Activated naive CD8-positive, alpha-beta T cell treated with anti-CD3 and anti-CD28 coated beads for 36 hours (primary cell): Measurements from ENCODE around the gene USP53. TPM values are rescaled to one million over a fixed set of nuclear protein-coding genes. Genes with fewer than 3 reads are reported as not detected.
A peak's percentile ranks its signal among the peaks of the same experiment; 100 is the strongest.
"Not testable (repeated sequence)": the region's sequence is repeated elsewhere in the genome, so short reads cannot be mapped to it uniquely, and the experiment has no call there.

Experiments
- DNase-seq: peaks from one replicate; pipeline ENCODE4 v3.0.0; 2021
- H3K27ac Mint-ChIP-seq: one replicate; pipeline ENCODE4 v1.8.0; 2022; ENCODE audit warnings: mild to moderate bottlenecking, moderate library complexity, mixed read lengths
- H3K27me3 Mint-ChIP-seq: one replicate; pipeline ENCODE4 v1.8.0; 2022; ENCODE audit warnings: mild to moderate bottlenecking, mixed read lengths
- H3K36me3 Mint-ChIP-seq: one replicate; pipeline ENCODE4 v1.8.0; 2021; ENCODE audit warnings: mild to moderate bottlenecking, mixed read lengths
- H3K4me1 Mint-ChIP-seq: one replicate; pipeline ENCODE4 v1.8.0; 2021; ENCODE audit warnings: mixed read lengths
- H3K4me3 Mint-ChIP-seq: one replicate; pipeline ENCODE4 v1.8.0; 2022; ENCODE audit warnings: mild to moderate bottlenecking, moderate library complexity, mixed read lengths
- H3K9me3 Mint-ChIP-seq: one replicate; pipeline ENCODE4 v1.8.0; 2022; ENCODE audit warnings: mixed read lengths
- total RNA-seq, 2 experiments: library from RNA; stranded (reverse); gene quantifications; one replicate each; pipeline ENCODE4 v1.2.3, GENCODE V29; 2021

Gene USP53
- total RNA-seq, 2 experiments from 2014 or later = 12.6 to 13.0 TPM

GRCh38 chr4:119238068-119238722 lies 25.7 kb downstream of the USP53 start:
- Mint-ChIP-seq H3K4me1 (peaks cover 35% of the 10 kb centered on the region), H3K4me3 (no peak overlapping the region), H3K27ac (peak overlapping the region; percentile 89)

DNA sequence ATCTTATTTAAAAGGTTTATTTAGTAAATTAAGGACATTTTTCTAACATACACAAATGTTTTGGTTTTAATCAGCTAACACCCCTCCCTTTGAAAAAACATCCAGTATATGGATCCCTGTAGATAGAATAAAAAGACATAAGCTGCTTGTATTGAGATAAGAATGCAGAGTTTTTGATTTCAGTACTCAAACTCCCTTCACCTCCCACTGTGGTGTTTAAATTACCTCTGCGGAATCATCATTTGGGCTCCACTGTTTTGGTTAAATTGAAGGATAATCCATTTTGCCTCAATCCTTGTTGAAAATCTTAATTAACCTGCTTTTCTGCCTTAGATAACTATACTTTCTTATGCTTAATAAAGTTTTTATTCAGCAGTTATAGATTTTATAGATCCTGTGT lies 27.6 kb downstream of the USP53 start:
- Mint-ChIP-seq H3K9me3 (no peaks in the 10 kb centered on the region), H3K4me1 (peaks cover 29% of the 10 kb centered on the region), H3K36me3 (peaks cover 19% of the 10 kb centered on the region), H3K27ac (no peak overlapping the region), H3K4me3 (no peak overlapping the region), H3K27me3 (no peaks in the 10 kb centered on the region)
- DNase-seq = no peak

More at GRCh38 chr4:119238068-119238722, 25.7 kb downstream of the USP53 start:
- H3K9me3 Mint-ChIP-seq = no peaks in the 10 kb centered on the region
- H3K27me3 Mint-ChIP-seq = no peaks in the 10 kb centered on the region
- DNase-seq = peak; percentile 31
- peaks cover 25% of the 10 kb centered on the region for H3K36me3 Mint-ChIP-seq

DNA sequence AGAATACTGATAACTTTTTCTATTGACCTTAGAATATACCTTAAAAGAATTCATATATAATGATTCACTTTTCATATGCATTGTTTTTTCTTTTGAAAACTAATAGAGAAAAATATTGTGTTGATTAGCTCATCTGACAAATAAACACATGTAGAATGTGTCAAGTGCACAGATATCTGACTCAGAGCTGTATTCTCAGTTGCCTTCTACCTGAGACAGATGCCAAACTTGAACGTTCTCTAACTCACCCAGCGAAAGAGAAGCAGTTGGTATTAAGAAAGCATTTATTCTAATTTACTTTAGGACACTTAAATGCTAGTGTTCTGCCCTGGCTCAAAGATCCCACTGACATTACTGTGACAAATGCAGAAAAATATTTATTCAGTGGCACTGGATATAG lies 28.1 kb downstream of the USP53 start:
- Mint-ChIP-seq H3K27me3 (no peaks in the 10 kb centered on the region), H3K27ac (no peak overlapping the region), H3K4me1 (peaks cover 28% of the 10 kb centered on the region), H3K36me3 (peaks cover 18% of the 10 kb centered on the region), H3K9me3 (no peaks in the 10 kb centered on the region), H3K4me3 (no peak overlapping the region)
- DNase-seq = no peak

DNA sequence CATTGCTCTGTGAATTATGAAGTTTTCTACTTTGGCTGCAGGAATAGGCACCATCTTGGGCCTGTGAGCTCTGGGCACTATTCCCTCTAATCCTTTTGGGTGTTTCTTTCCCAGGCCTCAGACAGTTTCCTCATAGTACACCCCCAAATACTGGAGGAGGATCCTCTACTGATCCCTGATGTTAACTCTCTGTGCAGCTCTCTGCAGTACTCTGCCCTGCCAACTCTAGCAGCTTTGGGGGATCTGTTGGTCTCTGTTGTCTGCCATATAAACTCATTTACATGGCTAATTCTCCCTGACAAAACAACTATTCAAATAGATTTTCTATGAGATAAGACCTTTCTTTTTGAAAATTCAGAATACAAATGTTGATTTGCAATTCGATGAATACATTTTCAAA lies 29.9 kb downstream of the USP53 start:
- H3K9me3 Mint-ChIP-seq = no peaks in the 10 kb centered on the region
- no peak overlapping the region for H3K4me3 Mint-ChIP-seq
- peaks cover 17% of the 10 kb centered on the region for H3K4me1 Mint-ChIP-seq
- H3K27ac Mint-ChIP-seq = no peak overlapping the region
- no peak for DNase-seq
- H3K27me3 Mint-ChIP-seq = no peaks in the 10 kb centered on the region
- H3K36me3 Mint-ChIP-seq = peaks cover 9% of the 10 kb centered on the region

GRCh38 chr4:119243868-119244267 lies 31.4 kb downstream of the USP53 start:
- no peak for DNase-seq
- H3K27ac Mint-ChIP-seq = no peak overlapping the region
- peaks cover 7% of the 10 kb centered on the region for H3K4me1 Mint-ChIP-seq
- H3K36me3 Mint-ChIP-seq = peaks cover 9% of the 10 kb centered on the region
- no peaks in the 10 kb centered on the region for H3K9me3 Mint-ChIP-seq
- H3K27me3 Mint-ChIP-seq = no peaks in the 10 kb centered on the region
- no peak overlapping the region for H3K4me3 Mint-ChIP-seq

- no peaks in the 10 kb centered on the region for H3K27me3 Mint-ChIP-seq
- no peak overlapping the region for H3K4me3 Mint-ChIP-seq
- peaks cover 12% of the 10 kb centered on the region for H3K36me3 Mint-ChIP-seq
- H3K27ac Mint-ChIP-seq = no peak overlapping the region
- peaks cover 7% of the 10 kb centered on the region for H3K4me1 Mint-ChIP-seq
- DNase-seq = no peak
- no peaks in the 10 kb centered on the region for H3K9me3 Mint-ChIP-seq
Observed at GRCh38 chr4:119244344-119244743, 31.8 kb downstream of the USP53 start.

GRCh38 chr4:119244832-119245231 lies 32.3 kb downstream of the USP53 start:
- H3K27me3 Mint-ChIP-seq = no peaks in the 10 kb centered on the region
- no peak for DNase-seq
- H3K4me1 Mint-ChIP-seq = peaks cover 7% of the 10 kb centered on the region
- no peak overlapping the region for H3K27ac Mint-ChIP-seq
- peaks cover 17% of the 10 kb centered on the region for H3K36me3 Mint-ChIP-seq
- H3K9me3 Mint-ChIP-seq = no peaks in the 10 kb centered on the region
- H3K4me3 Mint-ChIP-seq = no peak overlapping the region

DNA sequence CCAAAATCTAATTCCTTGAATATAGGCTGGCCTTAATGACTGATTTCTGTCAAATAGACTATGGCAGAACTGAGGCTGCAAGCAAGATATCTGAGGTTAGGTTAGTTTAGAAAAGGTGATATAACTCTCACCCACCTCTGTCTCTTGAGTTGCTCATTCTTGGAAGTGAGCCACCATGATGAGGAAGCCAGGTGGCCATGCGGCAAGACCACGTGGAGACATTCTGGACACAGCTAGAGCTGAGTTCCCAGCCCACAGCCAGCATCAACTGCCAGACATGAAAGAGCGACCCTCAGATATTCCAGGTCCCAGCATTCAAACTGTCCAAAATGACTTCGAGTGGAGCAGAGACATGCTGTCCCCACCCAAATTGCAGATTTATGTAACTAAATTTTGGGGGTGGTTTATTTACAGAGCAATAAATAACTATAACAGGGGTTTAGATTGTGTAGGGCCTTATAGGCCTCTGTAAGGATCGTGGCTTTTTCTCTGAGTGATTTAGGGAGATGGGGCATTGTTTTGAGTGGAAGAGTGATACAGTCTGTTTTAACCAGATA lies 33.7 kb downstream of the USP53 start:
- no peak for DNase-seq
- Mint-ChIP-seq H3K9me3 (no peaks in the 10 kb centered on the region), H3K27ac (no peak overlapping the region), H3K27me3 (no peaks in the 10 kb centered on the region), H3K4me1 (peaks cover 5% of the 10 kb centered on the region), H3K36me3 (peaks cover 24% of the 10 kb centered on the region), H3K4me3 (no peak overlapping the region)

- Mint-ChIP-seq H3K9me3 (peaks cover 16% of the 10 kb centered on the region), H3K36me3 (peaks cover 58% of the 10 kb centered on the region)
- H3K27me3 Mint-ChIP-seq, H3K27ac Mint-ChIP-seq, H3K4me1 Mint-ChIP-seq, DNase-seq, H3K4me3 Mint-ChIP-seq: not testable (repeated sequence)
Observed at GRCh38 chr4:119251037-119251436, 38.5 kb downstream of the USP53 start.

- not testable (repeated sequence) for H3K27me3 Mint-ChIP-seq, H3K4me3 Mint-ChIP-seq, H3K27ac Mint-ChIP-seq, H3K4me1 Mint-ChIP-seq, DNase-seq
- Mint-ChIP-seq H3K9me3 (peaks cover 16% of the 10 kb centered on the region), H3K36me3 (peaks cover 53% of the 10 kb centered on the region)
Observed at GRCh38 chr4:119255223-119255622, 42.7 kb downstream of the USP53 start.

GRCh38 chr4:119260528-119260927 lies 48.0 kb downstream of the USP53 start:
- DNase-seq = no peak
- Mint-ChIP-seq H3K27me3 (no peaks in the 10 kb centered on the region), H3K9me3 (no peaks in the 10 kb centered on the region), H3K27ac (no peak overlapping the region), H3K4me1 (peaks cover 7% of the 10 kb centered on the region), H3K4me3 (no peak overlapping the region), H3K36me3 (peaks cover 24% of the 10 kb centered on the region)

DNA sequence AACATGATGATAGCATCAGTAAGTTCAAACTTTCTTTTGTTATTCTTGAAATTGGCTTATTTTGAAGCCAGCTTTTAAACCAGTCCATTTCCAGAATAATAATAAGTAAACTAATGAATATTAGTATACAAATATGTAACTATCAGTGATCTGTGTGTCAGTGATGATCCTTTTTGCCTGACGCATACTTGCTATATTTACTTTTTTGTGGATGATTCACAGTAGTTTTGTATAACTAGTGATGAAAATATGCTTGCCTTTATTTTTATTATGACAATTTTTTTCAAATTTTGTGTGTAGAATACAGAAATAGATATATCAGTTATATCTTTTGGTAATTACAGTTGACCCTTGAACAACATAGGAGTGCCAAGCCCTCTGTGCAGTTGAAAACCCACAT lies 49.5 kb downstream of the USP53 start:
- Mint-ChIP-seq H3K27me3 (no peaks in the 10 kb centered on the region), H3K27ac (no peak overlapping the region), H3K4me3 (no peak overlapping the region), H3K36me3 (peaks cover 33% of the 10 kb centered on the region), H3K4me1 (peaks cover 15% of the 10 kb centered on the region), H3K9me3 (peaks cover 7% of the 10 kb centered on the region)
- DNase-seq = no peak

GRCh38 chr4:119264743-119265142 lies 52.2 kb downstream of the USP53 start:
- peaks cover 7% of the 10 kb centered on the region for H3K9me3 Mint-ChIP-seq
- peaks cover 15% of the 10 kb centered on the region for H3K4me1 Mint-ChIP-seq
- no peak overlapping the region for H3K27ac Mint-ChIP-seq
- DNase-seq = no peak
- H3K36me3 Mint-ChIP-seq = peaks cover 24% of the 10 kb centered on the region
- no peak overlapping the region for H3K4me3 Mint-ChIP-seq
- H3K27me3 Mint-ChIP-seq = no peaks in the 10 kb centered on the region

DNA sequence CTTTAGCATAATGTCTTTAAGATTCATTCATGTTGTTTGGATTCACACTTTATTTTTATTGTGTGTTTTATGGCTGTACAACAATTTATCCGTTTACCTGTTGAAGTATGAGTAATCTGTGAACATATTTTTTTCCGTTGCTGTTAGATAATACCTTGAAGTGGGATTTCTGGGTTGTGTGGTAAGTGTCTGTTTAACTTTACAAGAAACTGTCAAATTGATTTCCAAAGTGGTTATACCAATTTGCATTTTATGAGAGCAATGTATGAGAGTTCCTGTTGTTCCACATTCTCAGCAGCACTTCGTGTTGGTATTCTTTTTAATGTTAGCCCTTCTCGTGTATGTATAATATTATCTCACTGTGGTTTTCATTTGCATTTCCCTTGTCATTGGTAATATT lies 53.6 kb downstream of the USP53 start:
- peak overlapping the region; percentile 59 for H3K27ac Mint-ChIP-seq
- H3K4me1 Mint-ChIP-seq = peaks cover 15% of the 10 kb centered on the region
- H3K36me3 Mint-ChIP-seq = peaks cover 28% of the 10 kb centered on the region
- H3K4me3 Mint-ChIP-seq = no peak overlapping the region
- no peak for DNase-seq
- H3K9me3 Mint-ChIP-seq = peaks cover 7% of the 10 kb centered on the region
- no peaks in the 10 kb centered on the region for H3K27me3 Mint-ChIP-seq

GRCh38 chr4:119268466-119268865 lies 56.0 kb downstream of the USP53 start:
- no peak for DNase-seq
- Mint-ChIP-seq H3K27ac (no peak overlapping the region), H3K9me3 (peaks cover 7% of the 10 kb centered on the region), H3K4me1 (peaks cover 15% of the 10 kb centered on the region), H3K4me3 (no peak overlapping the region), H3K36me3 (peaks cover 41% of the 10 kb centered on the region), H3K27me3 (no peaks in the 10 kb centered on the region)
